Right hindlimb (tissue), 1 donor: Measurements from ENCODE around the gene TM6SF1.
"Not testable (repeated sequence)": the region's sequence is repeated elsewhere in the genome, so short reads cannot be mapped to it uniquely, and the experiment has no call there.

Experiments used
- DNase-seq: peaks from one replicate; pipeline ENCODE4 v3.0.0-alpha.2; 2018

TM6SF1 gene

DNA sequence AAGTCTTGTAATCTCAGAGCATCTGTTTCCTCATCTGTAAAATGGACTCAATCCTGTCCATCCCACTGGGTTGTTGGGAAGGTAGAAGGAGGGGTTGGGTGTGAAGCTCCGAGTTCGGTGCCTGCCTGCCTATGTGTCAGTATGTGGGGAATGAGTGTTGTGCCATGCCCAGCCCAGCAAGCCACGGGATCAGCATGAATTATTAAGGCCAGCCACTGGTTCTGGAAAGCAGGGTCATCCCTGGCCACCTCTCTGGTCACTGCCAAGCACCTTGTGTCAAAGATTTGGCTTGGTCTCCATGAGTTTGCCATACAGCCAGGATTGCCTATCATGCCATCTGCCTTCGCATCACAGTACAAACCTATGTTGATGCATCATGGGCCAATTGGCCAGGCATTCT, 11.5 kb downstream of the TM6SF1 start:
- no peak for DNase-seq

DNA sequence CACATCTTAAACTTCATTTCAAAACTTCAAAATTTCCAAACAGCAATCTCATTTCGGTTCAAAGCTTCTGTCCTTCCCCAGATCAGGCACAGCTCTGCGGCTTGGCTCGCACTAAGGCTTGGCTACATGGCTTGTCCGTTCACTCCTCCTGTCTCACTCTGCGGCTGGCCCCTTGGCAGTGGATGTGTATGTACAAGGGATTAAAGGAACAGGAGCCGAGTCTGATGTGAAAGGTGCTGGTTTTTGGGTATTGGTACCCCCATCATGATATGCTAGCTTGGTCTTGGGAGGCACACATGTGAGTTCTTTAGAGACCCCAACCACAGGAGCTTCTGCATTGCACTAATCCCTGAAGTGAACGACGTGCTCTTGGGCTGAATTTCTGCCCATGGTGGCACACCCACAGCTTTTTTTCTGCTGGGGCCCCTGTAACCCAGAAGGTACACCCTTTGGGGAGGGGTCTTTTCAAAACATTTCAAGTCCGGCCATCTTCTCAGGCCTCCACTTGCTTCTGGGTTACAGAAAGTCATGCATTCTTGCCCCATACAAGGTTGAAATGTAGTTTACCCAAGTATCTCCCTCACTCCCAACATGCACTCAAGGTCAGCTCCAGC, 12.6 kb downstream of the TM6SF1 start:
- no peak for DNase-seq

DNA sequence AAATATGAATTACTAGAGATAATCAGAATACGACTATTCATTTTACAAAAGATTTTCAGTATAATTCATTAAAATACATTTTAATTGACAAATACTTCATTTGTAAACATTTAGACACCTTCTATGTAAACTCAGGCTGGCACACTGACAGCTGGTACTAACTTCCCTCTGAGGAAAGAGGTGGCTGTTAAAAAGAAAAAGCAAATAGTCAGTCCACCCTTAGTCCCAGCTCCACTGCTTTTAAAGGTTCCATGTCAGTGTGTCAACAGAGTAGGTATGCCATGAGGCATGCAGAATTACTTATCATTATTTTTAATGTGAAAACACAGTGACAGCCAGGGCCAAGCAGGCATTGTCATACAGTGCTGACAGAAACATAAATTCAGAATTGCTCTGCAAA, 16.1 kb downstream of the TM6SF1 start:
- DNase-seq, result no peak

DNA sequence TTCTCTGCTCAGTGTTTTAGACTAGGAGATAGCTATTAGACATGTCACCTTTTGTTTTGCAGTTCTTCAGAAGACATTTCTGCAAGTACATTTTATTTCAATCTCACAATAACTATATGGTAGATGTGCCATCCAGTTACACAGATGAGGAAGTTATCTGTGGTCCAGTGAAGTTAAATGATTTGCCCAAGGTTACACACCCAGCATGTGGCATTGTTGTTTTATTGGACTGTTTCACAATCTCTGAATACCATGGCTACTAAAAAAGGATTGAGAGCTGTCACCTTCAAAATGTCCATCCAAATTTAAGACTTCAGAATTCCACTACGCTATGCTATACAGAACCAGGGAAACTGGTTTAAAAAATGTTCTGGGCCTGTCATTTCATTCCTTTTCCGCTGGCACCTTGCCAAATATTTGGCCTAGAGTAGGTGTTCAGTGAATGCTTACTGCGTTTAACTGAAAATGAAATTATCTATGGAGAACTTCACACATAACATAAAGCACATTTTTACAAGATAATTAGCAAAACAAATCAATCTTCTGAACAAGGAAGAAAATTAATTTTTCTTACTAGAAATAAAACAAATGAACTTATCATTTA, 20.2 kb downstream of the TM6SF1 start:
- no peak for DNase-seq

DNA sequence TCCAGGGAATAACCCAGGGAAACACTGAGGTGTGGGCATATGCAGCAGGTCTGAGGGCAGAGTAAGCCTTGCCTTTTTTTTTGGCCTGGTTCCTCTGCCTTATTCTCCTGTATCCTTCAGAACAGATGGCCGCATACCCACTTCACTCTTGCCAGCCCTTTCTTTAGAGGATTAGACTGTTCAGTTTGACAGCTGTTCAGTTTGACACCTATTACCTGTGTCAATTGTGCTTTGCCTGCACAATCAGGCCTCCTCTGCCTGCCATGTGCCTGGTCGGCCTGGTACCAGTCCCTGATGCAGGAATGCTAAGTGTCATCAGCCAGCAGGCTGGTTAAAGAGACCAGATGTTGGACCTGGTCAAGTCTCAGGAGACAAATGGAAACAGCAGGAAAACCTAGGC, 22.3 kb downstream of the TM6SF1 start:
- DNase-seq, result no peak

DNA sequence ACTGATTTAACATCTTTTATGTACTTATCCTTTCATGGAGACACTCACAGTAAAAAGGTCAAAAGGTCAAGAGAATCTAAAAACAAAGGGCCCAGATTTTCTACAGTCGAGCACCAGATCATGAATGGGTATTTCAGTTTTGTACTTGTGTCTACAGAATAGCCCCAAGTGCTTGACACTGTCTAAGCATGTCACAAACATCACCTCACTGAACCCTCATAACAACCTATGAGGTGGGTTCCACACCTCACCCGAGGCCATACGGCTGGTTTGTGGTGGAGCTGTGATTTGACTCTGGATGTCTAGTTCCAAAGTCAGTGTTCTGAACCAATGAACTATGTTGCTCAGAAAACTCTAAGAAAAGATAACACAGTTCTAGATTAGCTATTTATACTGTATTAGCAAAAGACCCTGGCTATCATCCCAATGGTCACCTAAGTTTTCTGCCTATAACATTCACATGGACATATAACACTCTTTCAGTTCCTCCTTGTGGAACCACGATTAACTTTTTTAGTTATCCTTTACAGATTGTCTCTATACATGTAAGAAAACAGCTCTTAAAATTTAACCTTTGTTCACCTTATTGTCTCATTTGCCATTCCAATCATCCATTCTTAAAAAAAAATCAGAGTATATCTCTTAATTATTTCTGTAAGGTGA, 25.5 kb downstream of the TM6SF1 start:
- no peak for DNase-seq

DNA sequence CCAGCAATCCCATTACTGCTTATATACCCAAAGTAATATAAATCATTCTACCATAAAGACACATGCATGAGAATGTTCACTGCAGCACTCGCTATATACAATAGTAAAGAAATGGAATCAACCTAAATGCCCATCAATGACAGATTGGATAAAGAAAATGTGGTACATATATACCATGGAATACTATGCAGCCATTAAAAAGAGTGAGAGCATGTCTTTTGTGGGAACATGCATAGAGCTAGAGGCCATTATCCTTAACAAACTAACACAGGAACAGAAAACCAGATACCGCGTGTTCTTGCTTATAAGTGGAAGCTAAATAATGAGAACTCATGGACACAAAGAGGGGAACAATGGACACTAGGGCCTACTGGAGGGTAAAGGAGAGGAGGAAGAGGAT, 34.7 kb downstream of the TM6SF1 start:
- DNase-seq, result not testable (repeated sequence)

DNA sequence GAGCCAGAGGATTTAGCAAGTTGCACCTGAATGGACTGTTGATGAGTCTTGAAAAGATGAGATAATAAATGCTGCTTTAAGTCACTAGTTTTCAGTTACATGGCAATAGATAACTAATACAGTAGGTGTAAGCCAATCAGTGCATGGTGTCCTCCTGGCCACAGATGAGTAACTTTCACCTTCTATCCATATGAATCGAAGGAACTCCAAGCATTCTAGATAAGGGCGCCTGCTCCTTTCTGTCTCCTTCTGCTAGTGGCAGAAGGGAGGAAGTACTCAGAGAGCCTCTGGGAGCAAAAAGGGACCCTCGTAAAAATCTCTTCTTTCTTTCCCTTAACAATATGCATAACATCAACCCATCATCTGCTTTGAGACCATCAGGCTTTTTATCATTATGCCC, 37.3 kb downstream of the TM6SF1 start:
- DNase-seq, result no peak

DNA sequence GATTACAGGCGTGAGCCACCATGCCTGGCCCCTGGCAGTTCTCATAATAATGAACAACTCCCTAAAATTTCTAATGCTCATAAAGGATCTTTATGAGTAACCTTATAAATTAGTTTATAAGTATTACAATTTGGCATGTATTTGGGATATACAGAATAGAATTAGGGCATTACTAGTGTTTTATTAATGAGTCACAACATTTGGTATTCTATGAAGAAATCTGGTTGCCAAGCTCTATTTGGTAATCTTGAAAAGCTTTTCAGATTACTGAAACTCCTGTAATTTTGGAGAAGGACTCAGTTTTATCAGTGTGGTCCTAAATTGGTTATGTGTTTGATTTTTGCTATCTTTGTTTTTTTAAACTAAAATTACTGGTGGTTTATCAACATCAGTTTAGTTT, 45.8 kb downstream of the TM6SF1 start:
- DNase-seq, result no peak

DNA sequence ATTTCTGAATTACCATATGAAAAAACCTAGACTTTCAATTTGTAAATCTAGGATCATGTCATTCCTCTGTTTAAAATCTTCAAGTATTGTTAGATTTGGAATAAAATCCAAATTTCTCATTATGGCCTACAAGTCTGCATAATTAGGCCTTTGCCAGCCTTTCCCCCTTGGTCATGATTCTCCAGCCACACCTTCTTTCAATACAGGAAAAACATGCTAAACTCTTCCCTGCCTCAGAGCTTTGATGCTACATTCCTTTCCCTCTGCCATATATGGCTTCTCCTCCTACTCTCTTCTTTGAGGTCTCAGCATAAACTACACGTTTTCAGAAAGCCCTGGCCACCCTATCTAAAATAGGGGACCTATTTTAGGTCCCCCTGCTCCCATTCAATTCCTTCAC, 48.5 kb downstream of the TM6SF1 start:
- DNase-seq, result no peak

DNA sequence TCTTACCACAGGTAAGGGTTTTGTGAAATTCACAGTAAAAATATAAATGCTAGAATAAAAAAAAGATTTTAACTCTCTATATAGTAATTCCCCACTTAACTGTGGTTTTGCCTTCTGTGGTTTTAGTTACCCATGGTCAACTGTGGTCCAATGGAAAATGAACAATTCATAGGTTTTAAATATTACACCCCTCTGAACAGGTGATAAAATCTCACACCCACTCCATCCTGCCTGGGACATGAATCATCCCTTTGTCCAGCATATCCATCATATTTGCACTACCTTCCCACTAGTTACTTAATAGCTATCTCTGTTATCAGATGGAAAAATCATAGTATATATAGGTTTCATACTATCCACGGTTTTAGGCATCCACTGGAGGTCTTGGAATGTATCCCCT, 50.9 kb downstream of the TM6SF1 start:
- no peak for DNase-seq

DNA sequence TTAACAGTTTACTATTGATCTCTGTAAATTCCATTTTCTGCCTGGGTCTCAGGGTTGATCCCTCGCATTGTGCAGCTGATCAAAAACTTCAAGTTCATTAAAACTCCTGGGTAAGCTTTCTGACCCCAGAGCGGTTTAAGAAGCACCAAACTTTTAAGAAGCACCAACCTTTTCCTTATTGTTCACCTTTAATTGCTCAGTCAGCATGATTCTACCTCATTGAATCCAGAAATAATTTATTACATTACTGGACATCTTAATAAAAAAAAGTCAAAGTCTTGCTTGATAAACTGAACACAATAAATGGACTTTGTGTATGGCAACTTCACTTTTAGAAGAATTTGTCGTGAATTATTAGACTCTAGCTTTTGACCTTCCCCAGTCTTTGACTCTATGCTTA, 53.3 kb downstream of the TM6SF1 start:
- no peak for DNase-seq

DNA sequence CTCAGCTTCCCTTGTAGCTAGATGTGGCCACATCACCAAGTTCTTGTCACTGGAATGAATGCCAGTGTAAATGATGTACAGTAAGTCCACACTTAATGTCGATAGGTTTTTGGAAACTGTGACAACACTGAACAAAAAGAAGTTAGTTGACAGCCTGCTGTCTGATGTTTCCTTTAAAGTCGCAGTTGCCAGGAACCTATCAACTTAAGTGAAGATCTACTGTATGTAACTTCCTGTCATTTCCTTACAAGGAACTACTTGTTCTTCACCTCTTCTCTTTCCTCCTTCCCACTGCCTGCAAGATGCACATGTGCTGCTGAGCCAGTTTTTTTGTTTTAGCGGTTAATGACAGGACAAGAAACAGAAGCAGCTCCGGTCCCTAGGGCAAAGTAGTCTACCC, 55.6 kb downstream of the TM6SF1 start:
- no peak for DNase-seq

DNA sequence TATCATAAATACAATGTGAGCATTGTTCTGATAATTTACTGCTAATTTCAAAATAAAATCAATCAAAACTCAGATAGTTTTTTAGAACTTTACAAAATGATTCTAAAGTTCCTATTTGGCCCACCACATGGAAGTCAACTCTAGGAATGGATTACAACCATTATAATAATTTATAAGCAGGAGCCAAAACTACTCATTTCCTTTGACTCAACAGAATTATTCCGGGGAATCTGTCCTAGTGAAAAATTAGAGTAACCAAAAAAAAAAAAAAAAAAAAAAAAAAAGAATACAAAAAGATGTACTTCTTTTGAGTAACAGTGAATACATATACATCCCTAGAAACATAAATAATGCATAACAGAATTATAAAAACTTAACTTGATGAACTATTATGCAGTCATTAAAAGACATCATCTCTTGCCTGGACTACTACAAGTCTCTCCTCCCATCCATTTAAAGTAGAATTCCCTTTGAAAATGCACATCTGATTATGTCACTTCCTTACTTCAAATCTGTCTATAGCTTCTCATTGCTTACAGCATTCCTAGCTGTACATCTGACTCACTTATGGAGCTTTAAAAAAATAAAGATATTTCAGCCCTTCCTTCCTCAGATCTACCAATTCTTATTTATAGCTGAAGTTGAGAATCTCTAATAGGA, 56.8 kb downstream of the TM6SF1 start:
- no peak for DNase-seq

DNA sequence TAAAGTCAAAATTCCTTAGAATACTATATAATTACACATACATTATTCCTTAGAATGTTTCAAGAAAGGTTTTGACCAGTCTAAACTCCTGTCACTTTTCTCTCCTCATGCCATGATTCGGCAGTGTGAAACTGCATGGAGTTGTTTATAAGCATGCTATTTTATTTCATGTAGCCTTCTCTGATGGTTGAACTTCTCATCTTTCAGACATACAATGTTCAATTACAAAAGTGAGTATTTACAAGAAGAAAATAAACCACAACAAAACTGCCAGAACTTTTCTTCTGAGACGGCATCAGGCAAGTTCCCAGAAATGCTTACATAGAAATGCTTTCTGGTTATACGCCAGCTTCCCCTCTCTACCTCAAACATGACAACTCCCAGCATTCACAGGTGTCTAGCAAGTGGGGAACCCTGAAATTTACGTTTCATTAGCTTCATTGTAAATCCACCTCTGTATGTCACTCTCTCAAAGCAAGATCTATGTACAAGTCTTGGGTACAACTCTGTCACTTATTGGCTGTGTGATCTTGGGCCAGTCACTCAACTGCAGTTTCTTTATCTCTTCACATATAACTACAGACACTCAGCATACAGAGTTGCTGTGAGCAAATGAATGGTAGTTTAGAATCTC, 57.4 kb downstream of the TM6SF1 start:
- DNase-seq, result no peak

DNA sequence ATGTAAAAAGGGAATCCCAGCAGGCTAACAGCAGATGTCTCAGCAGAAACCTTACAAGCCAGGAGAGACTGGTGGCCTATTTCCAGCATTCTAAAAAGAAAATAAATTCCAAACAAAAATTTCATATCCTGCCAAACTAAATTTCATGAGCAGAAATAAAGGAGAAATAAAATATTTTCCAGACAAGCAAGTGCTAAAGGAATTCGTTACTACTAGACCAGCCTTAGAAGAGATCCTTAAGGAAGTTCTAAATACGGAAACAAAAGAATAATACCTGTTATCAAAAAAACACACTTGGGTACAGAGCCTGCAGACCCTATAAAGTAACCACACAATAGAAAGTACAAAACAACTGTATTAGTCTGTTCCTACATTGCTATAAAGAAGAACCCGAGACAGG, 58.8 kb downstream of the TM6SF1 start:
- DNase-seq, result no peak

DNA sequence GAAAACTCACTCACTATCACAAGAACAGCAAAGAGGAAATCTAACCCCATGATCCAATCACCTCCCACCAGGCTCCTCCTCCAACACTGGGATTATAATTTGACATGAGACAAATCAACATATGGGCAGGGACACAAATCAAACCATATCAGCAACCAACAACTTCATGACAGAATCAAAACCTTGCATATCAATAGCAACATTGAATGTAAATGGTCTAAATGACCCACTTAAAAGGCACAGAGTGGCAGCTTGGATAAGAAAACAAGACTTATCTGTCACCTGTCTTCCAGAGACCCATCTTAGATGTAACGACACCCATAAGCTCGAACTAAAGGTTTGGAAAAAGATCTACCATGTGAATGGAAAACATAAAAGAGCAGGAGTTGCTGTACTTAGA, 59.4 kb downstream of the TM6SF1 start:
- DNase-seq, result no peak

DNA sequence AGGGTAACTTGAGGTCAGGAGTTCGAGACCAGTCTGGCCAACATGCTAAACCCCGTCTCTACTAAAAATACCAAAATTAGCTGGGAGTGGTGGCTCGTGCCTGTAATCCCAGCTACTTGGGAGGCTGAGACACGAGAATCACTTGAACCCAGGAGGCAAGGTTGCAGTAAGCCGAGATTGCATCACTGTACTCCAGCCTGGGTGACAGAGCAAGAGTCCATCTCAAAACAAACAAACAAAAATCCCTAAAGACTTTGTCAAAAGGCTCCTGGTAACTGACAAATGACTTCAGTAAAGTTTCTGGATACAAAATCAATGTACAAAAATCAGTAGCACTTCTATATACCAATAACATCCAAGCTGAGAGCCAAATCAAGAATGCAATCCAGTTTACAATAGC, 62.1 kb downstream of the TM6SF1 start:
- not testable (repeated sequence) for DNase-seq

DNA sequence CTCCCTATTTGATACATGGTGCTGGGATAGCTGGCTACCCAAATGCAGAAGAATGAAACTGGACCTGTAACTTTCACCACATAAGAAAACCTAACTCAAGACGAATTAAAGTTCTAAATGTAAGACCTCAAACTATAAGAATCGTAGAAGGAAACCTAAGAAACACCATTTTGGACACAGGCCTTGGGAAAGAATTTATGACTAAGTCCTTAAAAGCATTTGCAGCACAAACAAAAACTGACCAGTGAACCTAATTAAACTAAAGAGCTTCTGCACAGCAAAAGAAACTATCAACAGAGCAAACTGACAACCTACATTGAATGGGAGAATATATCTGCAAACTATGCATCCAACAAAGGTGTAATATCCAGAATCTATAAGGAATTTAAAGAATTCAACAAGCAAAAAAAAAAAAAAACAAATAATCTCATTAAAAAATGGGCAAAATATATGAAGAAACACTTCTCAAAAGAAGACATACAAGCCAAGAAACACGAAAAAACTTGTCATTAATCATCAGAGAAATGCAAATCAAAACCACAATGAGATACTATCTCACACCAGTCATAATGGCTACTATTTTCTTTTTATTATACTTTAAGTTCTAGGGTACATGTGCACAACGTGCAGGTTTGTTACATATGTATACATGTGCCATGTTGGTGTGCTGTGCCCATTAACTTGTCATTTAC, 63.2 kb downstream of the TM6SF1 start:
- no peak for DNase-seq

DNA sequence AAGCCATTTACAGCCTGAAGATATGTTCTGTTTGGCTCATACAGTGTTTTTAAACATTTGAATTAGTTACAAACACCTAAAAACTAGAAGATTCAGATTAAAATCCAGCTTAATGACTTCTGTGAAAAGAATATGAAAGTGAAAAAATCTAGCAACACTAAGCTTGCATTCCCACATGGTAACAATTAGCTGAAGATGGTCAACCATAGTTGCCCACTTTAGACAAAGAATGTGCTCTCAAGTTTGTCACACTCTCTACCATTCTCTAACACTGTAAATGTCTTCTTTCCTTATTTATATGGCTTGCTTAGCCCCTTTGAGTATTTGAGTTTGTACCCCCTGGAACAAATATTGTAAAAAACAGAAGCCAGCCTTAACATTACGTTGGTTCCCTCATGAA, 67.4 kb downstream of the TM6SF1 start:
- DNase-seq, result no peak

DNA sequence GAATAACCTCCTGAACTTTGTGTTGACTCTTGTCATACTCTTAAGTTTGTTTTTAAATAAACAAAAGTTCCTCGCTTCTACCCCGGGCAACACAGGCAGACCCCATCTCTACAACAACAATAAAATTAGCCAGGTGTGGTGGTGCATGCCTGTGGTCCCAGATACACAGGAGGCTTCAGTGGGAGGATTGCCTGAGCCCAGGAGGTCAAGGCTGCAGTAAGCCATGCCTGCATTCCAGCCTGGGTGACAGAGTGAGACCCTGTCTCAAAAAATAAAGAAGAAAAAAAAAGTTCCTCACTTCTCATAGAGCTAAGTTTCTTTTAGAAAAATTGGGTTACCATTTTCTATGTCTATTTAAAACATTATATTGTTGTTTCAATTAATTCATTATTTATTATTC, 70.9 kb downstream of the TM6SF1 start:
- DNase-seq, result no peak

DNA sequence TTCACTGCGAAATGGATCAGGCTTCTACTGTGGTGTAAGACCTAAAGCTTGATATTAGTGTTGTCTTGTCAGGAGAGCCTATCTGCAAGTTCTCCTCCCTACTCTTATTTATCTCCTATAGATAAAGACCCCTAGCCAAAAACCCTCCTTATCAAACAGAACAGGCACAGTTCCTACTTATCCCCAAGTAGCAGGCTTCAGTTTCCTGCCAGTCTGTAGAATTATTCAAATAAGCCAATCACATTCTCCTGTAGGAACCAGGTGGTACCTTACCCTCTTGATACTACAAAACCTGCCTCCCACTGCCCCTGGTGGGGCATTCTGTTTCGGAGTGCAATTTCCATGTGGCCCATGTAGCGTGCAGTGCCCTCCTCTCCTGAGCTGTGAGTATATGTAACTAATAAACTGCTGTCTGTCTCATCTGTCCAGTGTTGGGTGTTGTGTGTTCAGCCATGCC, 71.5 kb downstream of the TM6SF1 start:
- DNase-seq, result no peak

DNA sequence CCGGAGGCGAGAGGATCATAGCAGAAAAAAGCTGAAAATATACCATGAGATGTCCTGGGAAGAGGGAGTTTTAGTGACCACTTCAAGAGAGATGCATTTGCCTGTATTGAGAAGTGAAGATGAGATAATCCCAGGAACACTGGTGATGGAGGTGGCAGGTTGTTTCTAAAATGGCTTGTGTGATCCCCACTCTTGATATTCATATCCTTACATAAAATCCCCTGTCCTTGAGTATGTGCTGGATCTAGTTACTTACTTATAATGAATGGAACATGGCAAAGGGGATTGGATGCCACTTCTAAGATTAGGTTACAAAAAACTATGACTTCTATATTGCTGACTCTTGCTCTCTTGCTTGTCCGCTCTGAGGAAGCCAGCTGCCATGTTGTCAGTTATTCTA, 78.1 kb downstream of the TM6SF1 start:
- DNase-seq, result no peak
